HG02763 (cell line): ENCODE results near the gene ZNF92.
"Not testable (repeated sequence)": the region's sequence is repeated elsewhere in the genome, so short reads cannot be mapped to it uniquely, and the experiment has no call there.

ENCODE experiments used
- ATAC-seq: cut with Tn5 transposase; IDR thresholded peaks from one replicate; pipeline ENCODE4 v1.9.1; 2021; ENCODE audit warnings: mild to moderate bottlenecking, moderate library complexity; ENCODE audit not compliant: unreplicated experiment

The ZNF92 gene

DNA sequence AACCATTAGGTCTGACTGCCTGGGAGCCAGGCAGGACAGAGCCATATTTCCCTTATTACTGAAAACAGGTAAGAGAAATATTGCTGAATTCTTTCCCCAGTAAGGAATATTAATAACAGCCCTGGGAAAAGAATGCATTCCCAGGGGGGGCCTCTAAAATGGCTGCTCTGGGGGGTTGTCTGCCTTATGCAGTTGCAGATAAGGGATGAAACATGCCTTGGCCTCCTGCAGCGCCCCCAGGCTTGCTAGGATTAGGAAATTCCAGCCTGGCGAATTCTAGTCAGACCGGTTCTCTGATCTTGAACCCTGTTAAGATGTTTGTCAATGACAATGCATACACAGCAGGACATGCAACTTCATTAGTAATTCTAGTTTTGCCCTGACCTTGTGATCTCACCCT, 49.6 kb downstream of the ZNF92 start:
- ATAC-seq = not testable (repeated sequence)

DNA sequence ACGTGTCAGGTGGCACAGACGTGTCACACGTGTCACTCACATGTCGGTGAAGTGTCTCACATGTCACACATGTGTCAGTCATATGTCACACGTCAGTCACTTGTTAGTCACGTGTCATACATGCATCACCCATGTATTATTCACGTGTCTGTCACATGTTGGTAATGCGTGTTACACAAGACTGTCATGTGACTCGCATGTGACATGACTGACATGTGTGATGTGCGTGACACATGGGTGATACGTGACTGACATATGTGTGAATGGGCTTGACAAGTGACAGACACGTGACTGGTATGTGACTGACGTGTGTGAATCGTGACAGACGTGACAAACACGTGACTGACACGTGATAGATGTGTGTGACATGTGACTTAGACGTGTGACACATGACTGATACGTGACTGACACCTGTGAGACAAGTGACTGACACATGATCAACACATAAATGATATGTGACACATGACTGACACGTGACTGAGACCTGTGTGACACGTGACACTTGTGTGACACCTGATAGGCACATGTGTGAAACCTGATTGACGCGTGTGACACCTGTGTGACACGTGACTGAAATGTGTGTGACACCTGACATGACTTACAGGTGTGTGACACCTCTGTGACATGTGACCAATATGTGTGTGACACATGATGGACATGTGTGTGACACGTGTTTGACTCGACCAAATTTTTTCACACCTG, 56.1 kb downstream of the ZNF92 start:
- no peak for ATAC-seq

DNA sequence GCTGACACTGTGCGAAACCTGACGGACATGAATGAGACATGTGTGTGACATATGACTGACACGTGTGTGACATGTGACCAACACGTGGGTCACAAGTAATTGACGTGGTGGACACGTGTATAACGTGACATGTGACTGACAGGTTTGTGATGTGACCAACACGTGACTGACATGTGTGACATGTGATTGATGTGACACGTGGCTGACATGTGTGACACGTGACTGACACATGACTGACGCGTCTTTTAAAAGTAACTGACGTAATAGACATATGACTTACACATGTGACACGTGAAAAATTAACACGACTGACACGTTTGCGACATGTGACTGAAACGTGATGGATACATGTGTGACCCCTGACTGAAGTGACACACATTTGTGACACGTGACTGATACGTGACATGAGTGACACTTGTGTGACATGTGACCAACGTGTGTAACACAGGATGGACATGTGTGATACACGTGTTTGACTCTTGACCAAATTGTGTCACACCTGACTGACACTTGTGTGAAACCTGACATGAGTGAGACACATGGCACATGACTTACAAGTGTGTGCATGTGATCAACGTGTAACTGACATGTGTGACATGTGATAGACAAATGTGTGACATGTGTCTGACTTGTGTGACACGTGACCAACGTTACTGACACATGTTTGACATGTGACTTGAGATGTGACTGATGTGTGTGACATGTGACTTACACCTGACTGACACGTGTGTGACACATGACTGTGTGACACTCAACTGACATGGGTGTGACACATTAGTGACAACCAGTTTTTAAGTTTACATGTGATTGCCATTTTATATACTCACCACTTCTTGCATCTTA, 56.9 kb downstream of the ZNF92 start:
- no peak for ATAC-seq

DNA sequence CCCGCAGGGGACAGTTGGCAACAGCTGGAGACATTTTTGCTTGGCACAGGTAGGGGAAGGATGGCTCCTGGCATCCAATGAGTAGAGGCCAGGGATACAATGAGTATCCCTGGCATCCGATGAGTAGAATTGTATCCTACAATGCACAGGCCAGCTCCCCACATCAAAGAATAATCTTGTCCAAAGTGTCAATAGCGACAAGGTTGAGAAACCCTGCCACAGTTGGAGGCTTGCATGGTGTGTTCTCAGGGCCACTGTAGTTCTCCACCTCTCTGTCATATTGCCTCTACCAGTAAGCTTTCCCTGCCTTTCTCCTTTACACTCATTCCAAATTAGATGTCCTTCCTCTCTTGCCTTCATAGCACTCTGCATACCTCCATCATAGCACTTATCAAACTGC, 60.7 kb downstream of the ZNF92 start:
- ATAC-seq = no peak

DNA sequence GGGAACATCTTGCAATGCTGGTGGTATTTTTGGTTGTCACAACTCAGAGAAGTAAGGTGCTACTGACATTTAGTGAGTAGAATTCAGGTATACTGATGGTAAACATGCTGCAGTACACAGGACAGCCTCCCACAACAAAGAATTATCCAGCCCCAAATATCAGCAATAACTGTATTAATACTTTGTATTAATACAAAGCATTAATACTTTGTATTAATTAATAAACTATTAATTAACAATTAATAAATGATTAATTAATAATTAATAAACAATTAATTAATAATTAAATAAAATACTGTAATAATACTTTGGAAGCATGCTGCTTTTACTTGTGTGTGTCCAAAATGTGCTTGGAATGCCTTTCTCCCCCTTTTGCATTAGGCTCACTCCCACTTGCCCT, 62.5 kb downstream of the ZNF92 start:
- ATAC-seq = no peak

DNA sequence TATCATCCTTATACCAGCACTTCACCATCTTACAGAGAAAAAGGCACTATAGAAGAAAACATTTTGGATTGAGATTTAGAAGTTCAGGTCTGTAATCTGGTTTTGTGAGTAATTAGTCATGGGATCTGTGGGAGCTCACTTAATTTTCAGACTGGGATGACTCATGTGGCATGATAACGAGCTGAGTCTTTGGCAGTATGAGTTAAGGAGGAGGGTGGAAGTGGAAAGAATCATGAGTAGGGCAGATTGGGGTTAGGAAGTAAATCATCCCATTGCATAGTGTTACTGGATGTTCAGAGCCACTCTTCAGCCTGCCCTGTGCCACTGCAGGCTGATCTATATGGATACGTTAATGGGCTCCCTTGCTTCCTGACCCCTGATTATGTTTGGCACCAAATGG, 64.9 kb downstream of the ZNF92 start:
- no peak for ATAC-seq

DNA sequence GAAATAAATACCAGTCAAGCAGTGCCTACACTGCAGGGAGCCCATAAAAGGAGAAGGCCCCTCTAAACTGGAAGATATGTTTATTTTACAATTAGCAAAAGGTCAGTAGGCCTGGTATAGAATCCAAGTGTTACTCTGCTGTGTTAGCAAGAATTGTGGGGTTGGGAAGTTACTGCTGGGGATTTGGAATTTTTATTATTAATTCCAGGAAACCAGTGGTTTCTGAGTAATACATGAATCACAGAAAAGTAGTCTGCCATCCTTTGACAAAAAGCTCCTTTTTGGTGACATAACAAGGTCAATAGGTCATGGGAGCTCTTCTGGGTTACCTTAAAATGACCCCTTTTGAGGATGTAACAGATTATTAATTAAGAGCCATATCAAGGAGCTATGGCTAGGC, 67.4 kb downstream of the ZNF92 start:
- no peak for ATAC-seq

DNA sequence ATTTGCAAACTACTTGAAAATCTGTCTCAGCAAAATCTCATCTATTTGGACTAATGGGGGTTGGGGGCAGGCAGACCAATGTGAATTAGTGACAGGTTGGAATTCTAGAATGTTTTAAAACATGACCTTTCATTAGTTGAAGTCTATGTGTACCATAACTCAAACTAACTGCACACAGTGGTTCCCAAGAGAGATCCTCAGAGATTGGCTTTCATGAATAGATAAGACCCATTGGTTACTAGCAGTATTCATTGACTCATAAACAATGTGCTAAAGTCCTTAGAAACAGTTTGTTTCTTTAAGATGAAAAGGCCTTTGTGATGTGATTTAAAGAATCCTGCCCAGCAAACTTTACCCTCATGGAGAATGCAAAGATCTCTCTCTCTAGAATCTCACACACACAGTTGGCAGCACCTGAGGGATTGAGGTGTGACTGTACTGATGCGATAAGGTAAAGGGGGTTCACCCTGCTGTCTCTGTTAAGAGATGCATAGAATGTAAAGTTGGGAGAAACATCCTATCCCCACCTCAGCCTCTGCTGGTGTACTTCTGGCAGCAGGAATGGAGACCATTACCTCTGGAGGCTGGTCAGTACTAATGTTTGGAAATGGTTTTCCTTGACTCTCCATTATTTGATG, 70.7 kb downstream of the ZNF92 start:
- ATAC-seq = no peak

DNA sequence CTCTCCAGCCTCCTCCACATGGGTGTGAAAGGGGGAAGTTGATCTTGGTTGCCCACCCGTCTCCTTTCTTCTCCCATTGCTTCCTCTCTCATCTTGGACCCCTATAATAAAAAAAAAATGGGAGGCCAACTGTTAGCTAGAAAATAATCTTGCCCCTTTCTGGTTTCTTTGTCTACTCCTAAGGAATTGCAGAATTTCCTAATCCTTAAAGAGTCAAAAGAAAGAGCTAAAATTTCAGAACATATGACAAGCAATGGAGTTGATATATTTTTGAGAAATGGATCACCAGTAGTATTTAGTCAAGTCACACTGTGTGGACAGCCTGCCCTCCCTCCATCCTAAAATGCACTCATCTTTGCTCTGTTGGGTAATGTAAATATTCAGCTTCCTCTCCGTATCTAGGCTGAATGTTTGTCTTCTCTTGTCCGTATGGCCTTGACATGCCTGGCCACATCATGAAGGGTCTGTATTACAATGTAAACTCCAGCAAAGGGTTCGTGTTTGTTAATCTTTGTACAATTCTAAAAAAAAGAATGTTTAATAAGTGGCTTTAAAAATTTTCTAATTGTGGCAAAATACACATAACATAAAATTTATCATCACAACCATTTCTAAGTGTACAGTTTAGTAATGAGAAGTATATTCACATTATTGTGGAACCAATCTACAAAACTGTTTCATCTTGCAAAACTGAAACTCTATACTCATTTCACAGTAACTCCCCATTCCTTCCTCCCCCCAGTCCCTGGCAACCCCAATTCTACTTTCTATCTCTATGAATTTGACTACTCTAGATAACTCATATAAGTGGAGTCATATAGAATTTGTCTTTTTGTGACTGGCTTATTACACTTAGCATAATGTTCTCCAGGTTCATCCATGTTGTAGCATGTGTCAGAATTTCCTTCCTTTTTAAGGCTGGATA, 71.5 kb downstream of the ZNF92 start:
- ATAC-seq = no peak

DNA sequence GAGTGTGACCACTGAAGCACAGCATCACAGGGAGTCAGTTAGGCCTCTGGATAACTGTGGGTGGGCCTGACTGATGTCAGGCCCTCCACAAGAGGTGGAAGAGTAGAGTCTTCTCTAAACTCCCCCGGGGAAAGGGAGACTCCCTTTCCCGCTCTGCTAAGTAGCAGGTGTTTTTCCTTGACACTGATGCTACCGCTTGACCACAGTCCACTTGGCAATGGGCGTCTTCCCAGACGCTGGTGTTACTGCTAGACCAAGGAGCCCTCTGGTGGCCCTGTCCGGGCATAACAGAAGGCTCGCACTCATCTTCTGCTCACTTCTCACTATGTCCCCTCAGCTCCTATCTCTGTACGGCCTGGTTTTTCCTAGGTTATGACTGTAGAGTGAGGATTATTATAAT, 73.4 kb downstream of the ZNF92 start:
- not testable (repeated sequence) for ATAC-seq

DNA sequence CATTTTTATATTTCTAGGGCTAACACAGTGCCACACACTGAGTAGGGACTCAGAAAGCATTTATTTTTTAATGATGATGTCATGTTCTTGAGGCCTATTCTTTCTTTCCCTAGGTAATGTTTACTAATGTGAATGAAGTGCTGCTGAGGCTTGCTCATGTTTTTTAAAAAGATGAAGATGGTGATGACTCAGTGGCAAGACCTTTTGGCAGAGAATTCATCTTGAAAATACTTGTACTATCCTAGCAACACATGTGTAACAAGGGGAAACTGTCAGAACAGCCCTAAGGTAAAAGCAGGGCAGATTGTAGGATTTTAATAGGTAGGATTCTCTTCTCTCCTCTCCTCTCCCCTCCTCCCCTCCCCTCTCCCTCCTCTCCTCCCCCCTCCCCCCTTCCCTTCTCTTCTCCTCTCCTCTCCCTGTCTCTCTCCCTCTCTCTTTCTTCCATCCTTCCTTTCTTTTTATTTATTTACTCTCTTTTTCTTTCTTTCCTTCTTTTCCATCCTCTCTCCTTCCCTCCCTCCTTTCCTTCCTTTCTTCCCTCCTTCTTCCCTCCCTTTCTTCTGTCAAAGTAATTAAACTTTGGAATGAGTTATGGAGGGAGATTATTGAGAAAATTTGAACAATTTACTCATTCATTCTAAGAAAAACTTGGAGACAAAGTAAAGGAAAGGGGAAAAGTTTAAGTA, 75.3 kb downstream of the ZNF92 start:
- no peak for ATAC-seq

DNA sequence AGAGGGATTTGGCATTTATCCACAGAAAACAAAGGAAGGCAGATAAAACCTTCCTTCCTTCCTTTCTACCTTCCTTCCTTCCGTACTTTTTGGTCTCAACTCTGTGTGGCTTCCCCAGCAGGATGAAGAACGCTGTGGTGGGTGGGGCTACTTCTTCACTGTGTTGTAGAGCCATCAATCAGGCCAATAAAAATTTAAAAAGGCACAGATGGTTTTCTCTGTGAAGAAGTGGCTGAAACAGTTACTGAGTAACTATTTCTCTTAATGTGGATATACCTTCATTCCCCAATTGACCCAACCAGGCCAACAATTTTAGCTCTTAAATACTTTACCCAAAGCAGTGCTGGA, 75.8 kb downstream of the ZNF92 start:
- ATAC-seq = no peak
